ENCODE results near the gene OR10H4.
A peak's percentile ranks its signal among the peaks of the same experiment; 100 is the strongest.
"Not testable (repeated sequence)": the region's sequence is repeated elsewhere in the genome, so short reads cannot be mapped to it uniquely, and the experiment has no call there.

Gene OR10H4

DNA sequence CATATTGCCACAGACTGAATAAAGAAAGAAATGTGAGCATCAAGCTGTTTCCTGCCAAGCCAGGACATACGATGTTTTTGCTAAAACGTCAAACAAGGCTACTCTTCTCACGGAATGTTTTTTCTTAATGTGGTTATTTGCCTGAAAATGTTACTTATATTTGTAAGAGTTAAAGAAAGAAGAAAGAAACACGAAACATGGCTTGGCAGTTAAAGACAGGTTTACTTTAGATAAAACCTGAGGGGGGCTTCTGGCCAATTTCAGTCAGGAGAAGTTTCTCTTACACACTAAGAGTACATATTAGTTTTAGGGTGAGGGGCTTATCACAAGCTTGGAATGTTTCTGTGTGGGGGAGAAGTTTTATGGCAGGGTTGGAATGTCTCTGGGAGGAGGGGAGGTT lies 4.4 kb upstream of the OR10H4 start:
- no peak for DNase-seq

DNA sequence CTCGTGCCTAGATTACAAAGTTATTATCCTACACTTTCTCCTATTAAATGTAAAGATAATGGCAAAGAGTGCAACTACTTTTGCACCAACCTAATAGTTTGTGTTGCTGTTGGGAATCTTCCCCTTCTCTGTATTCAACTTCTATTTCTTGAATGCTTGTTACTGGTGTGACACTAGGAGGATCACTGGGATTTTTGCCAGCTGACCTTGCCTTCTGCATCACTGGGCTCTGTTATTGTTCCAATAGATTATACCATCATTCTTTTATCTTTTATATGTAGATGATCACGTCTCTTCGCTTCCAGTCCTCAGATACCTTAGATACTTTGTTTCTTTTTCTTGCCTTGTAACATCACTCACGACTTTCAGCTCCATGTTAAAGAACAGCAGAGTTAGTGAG lies 3.5 kb upstream of the OR10H4 start:
- DNase-seq = no peak

DNA sequence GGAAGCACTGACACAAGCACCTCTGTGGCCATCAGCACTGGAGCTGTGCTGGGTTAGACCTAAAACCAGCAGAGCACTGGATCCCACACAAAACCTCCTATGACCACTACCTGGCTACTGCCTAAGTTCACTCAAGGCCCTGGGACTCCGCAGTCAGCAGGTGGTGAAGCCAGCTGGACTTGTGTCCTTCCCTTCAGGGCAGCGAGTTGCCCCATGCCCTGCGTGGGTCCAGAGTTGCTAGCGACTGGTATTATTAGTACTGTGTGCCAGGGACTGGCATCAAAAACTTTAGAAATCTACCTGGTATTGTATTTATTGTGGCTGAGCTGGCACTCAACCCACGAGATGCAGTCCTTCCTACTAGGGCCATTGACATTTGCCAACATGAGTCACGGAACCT lies 6.0 kb downstream of the OR10H4 start:
- DNase-seq = no peak

DNA sequence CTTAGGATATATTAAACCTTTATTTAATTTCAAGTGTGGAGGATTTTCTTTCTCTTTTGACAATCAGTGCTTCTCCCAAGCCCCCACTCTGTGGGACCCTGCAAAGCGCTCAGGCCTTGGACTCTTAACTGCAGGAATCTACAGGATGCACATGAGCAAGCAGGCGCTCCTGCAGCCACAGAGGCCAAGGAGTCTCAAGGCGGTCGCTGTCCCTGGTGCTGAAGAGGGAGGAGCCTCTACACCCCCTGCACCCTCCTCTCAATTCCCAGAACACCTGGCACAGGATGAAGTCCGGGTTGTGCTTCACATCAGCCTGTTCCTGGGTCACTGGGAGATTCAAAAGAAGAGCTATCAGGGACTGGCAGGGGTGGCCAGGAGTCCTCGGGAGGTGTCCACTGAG lies 13.5 kb downstream of the OR10H4 start:
- no peak for DNase-seq

DNA sequence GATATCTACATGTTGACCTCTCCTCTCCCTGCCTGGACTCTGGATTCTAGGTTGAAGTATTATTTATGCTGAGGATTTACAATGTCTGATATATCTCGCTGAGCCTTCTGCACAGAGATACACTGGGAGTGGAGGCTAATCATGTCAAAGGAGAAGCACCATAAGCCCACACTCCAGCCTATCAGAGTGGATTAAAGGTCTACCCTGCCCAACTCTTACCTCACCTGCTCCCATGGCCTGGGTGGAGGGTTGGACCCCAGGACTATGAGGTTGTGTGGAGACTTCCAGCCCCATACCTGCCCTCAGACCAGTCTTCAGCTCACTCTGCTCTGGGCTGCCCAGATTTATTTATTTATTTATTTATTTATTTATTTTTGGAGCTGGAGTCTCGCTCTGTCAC lies 15.4 kb downstream of the OR10H4 start:
- no peak for DNase-seq

DNA sequence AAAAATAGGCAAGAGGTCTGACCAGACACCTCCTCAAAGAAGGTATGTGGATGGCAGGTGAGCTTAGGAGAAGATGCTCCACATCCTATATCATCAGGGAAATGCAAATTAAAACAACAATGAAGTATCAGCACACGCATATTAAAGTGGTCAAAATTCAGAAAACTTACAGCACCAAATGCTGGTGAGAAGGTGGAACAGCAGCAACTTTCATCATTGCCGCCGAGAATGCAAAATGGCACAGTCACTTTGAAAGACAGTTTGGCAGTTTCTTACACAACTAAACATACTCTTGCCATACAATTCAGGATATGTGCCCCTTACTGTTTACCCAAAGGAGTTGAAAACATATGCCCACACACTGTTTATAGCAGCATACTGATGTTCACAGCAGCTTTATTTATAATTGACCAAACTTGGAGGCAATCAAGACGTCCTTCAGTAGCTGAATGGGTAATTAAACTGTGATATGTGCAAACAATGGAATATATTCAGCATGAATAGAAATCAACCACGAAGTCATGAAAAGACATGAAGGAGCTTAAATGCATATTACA lies 22.5 kb downstream of the OR10H4 start:
- peak; percentile 1 for DNase-seq

DNA sequence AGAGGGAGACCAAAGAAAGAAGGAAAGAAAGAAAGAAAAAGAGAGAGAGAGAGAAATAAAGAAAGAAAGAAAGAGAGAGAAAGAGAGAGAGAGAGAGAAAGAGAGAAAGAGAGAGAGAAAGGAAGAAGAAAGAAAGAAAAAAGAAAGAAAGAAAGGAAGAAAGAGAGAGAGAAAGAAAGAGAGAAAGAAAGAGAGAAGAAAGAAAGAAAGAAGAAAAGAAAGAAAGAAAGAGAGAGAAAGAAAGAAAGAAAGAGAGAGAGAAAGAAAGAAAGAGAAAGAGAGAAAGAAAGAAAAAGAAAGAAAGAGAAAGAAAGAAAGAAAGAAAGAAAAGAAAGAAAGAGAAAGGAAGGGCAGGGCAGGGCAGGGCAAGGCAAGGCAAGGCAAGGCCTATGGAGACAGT lies 23.2 kb downstream of the OR10H4 start:
- not testable (repeated sequence) for DNase-seq

DNA sequence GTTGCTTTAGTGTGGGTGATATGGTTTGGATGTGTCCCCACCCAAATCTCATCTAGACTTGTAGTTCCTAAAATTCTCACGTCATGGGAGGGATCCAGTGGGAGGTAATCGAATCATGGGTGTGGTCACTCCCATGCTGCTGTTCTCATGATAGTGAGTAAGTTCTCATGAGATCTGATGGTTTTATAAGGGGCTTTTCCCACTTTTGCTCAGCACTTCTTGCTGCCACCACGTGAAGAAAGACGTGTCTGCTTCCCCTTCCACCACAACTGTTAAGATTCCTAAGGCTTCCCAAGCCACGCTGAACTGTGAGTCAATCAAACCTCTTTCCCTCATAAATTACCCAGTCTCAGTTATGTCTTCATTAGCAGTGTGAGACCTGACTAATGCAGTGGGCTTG lies 26.0 kb downstream of the OR10H4 start:
- no peak for DNase-seq

GRCh38 chr19:15976836-15977689 lies 28.3 kb downstream of the OR10H4 start:
- DNase-seq = no peak

- no peak for DNase-seq
Measured at GRCh38 chr19:15977690-15978089, 28.9 kb downstream of the OR10H4 start.

DNA sequence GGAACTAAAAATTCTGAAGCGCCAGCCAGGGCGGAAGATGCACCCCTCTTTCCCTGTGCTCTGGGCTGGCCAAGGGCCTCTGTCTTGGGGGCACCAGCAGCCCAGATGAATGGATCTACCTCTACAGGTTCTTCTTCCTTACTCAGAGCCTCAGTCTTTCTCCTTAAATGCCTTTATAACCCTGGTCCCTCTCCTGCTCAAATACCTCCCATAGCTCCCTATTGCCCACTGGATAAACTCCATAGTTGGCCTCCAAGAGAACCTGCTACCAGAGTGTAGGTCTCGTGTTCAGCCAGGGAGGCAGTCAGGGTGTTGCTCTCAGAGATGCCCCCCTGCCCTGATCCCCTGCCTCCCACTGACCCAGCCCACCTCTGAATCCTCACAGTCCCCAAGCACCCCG lies 30.5 kb downstream of the OR10H4 start:
- no peak for DNase-seq

DNA sequence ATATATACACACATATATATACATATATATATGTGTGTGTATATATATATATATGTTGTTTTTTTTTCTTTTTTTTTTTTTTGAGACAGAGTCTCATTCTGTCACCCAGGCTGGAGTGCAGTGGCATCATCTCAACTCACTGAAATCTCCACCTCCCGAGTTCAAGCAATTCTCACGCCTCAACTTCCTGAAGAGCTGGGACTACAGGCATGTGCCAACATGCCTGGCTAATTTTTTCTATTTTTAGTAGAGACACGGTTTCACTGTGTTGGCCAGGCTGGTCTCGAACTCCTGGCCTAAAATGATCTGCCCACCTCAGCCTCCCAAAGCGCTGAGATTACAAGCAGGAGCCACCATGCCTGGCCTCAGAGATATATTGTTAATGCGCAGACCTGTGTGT lies 37.0 kb downstream of the OR10H4 start:
- DNase-seq = not testable (repeated sequence)

DNA sequence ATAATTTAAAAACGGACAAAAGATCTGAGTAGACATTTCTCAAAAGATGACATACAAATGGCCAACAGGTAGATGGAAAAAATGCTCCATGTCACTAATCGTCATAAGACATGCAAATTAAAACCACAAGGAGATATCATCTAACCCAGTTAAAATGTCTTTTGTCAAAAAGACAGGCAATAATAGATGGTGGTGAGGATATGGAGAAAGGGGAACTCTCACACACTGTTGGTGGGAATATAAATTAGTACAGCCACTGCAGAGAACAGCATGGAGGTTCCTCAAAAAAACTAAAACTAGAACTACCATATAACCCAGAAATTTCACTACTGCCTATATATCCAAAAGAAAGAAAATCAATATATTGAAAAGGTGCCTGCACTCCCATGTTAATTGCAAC lies 37.9 kb downstream of the OR10H4 start:
- peak; percentile 3 for DNase-seq

DNA sequence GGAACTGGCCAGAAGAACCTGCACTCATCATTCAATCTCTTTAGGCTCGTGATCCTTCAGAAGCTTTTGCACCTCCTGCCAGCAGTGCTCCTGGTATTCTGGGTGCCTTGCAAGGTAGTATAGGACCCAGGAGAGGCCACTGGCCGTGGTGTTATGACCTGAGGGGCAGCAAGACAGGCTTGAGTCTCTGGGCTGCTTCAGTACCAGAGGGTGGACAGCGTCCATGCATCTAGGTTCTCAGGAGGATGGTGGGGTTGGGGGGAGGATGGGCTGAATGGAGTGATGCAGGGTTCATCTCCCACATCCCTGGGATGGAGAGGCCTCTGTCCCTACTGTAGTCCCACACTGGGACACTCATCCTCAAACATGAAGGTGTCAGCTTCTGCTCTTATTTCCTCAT lies 41.1 kb downstream of the OR10H4 start:
- DNase-seq = no peak

- no peak for DNase-seq
Measured at GRCh38 chr19:15991602-15992001, 42.8 kb downstream of the OR10H4 start.

DNA sequence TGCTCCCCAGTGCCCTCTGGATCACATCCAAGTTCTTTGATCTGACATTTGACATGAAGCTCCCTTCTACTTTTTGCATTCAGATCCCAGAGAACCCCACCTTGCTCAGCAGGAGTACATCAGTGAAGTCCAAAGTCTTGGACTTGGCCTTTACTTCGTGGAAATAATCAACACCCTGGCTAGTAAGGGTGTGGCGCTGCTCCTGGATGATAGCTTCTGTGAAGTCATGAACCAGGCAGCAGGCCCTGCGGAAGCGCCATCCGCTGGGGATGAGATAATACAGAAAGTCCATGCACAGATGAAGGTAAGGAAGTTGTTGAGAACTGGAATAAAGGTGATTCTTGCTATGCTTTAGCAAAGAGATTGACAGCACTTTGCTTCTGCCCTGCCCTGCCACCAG lies 43.2 kb downstream of the OR10H4 start:
- no peak for DNase-seq

DNA sequence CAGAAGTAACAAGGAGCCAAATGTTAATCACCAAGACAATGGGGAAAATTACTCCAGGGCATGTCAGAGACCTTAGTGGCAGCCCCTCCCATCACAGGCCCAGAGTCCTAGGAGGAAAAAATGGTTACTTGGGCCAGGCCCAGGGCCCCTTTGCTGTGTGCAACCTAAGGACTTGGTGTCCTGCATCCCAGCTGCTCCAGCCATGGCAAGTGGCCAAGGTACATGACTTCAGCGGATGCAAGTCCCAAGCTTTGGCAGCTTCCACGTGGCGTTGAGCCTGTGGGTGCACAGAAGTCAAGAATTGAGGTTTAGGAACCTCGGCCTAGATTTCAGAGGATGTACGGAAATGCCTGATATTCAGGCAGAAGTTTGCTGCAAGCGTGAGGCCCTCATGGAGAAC lies 46.7 kb downstream of the OR10H4 start:
- no peak for DNase-seq

GRCh38 chr19:15998166-15998565 lies 49.4 kb downstream of the OR10H4 start:
- DNase-seq = no peak
